ENCODE results near the gene RBM5.

The RBM5 gene

GRCh38 chr3:50162034-50162883, 73.5 kb downstream of the RBM5 start:
- no peak for DNase-seq

GRCh38 chr3:50163572-50164455, 75.1 kb downstream of the RBM5 start:
- no peak for DNase-seq

- no peak for DNase-seq
Observed at GRCh38 chr3:50164481-50164880, 75.8 kb downstream of the RBM5 start.

- no peak for DNase-seq
Observed at GRCh38 chr3:50164984-50165909, 76.5 kb downstream of the RBM5 start.

GRCh38 chr3:50165910-50166538, 77.3 kb downstream of the RBM5 start:
- DNase-seq: no peak

- DNase-seq: no peak
Observed at GRCh38 chr3:50166620-50167019, 77.9 kb downstream of the RBM5 start.

GRCh38 chr3:50167069-50167840, 78.5 kb downstream of the RBM5 start:
- no peak for DNase-seq

GRCh38 chr3:50167841-50168209, 79.1 kb downstream of the RBM5 start:
- no peak for DNase-seq

- DNase-seq: no peak
Observed at GRCh38 chr3:50168388-50168787, 79.7 kb downstream of the RBM5 start.
